GM19023 (cell line): ENCODE results near the gene PLA2G4F.

Source experiments
- ATAC-seq: cut with Tn5 transposase; IDR thresholded peaks from one replicate; pipeline ENCODE4 v1.9.1; 2021; ENCODE audit warnings: mild to moderate bottlenecking, moderate library complexity; ENCODE audit not compliant: unreplicated experiment

Gene PLA2G4F

DNA sequence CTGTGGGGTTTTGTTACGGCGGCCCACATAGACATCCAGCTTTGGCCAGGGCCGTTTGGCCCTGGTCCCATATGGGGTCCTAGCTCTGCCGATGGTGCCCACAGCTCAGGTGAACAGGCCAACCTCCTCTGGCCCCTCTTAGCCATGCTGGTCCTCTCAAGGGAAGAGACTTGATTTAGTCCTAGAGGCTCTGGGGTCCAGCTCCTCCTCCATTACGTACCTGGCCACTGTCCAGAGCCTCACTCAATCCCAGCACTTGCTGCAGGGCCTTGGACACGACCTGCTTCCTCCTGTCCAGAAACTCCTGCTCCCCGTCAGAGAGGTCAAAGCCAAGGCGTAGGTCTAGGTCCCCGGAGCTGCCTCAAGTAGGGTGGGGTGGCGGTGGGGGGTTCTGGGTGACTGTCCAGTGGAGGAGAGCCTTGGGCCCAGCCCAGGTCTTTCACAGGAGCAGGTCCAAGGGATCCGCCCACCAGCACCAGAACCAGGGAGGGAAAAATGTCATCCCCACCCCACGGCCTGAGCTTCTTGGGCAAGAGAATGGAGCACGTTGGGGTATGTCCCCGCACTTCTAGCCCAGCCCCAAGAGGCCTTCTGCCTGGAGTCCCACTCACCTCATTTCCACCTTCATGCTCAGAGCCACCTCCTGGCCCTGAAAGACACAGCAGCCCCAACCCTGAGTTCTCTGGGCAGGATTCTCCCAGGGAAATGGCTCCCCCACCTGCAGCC lies 6.8 kb downstream of the PLA2G4F start:
- no peak for ATAC-seq

DNA sequence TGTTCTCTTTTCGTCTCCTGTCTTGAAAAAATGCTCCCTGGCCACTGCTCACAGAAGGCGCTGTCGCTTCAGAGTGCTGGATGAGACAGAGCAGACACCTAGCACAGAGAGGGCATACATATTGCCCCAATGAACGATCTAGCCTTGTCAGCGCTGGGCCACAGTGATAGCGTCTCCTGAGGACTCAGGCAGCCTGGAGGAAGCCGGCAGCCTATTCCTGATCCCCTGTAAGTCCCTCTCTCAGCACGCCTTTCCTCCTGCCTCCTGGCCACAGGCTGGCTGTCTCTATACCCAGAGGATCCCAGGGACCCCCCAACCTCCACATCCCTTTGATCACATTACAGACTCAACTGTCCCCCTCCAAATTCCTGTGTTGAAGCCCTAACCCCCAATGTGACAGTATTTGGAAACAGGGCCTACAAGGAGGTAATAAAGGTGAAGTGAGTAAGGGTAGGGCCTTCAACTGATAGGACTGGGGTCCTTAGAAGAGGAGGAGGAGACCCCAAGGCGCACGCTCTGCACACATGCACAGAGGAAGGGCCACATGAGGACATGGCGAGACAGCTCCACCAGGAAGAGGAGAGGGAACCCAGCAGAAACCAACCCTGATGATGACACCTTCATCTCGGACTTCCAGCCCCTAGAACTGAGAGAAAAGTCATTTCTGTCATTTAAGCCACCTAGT lies 7.5 kb downstream of the PLA2G4F start:
- no peak for ATAC-seq

DNA sequence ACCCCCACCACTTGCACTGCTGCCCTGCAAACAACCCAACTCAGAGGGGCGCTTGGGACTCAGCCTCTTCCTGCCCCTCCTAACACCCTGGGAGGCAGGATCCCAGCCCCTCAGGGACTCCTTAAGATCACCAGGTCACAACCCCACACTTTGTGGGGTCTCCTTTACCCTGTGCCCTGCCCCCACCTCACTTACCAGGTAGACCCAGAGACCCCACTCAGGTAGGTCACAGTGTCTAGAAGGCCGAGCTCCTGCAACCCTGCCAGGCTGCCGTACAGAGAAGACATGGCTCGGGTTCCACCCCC lies 9.1 kb downstream of the PLA2G4F start:
- no peak for ATAC-seq

DNA sequence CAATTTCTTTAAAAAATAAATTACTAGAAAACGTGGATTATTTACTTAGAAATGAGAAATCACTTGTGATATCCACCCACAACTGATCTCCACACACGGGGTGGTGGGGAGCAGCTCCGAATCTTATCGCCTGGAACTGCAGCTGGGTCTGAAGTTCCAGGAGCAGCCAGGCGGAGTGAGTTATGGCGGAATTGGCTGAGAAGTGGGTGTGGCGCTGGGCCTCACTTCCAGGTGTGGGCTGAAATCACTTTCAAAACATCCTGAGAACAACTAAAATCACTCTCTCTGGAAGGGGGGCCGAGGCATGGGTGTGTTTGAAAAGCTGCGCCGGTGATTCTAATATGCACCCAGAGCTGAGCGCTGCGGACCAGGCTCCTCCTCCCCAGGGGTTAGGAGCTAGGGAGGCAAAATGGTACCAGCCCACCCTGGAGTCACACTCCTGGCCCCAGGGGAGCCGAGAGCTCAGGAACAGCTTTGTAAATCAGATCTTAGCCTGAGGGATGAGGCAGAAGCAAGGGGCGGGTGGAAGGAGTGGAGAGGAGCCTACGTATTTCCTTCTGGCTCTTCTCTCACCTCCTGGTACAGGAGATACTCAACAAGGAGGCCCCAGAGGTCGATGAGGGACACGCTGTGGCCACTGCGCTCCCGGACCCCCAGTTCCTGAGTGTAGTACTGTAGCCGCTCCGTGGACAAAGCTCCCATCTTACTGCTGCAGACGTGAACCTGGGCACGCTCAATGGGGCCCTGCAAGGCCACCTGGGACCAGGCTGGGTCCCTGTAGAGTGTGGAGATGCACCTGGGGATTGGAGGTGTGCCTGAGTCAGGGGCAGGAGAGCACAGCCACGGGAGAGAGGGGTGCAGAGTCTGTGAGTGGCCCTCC lies 9.6 kb downstream of the PLA2G4F start:
- ATAC-seq: no peak

DNA sequence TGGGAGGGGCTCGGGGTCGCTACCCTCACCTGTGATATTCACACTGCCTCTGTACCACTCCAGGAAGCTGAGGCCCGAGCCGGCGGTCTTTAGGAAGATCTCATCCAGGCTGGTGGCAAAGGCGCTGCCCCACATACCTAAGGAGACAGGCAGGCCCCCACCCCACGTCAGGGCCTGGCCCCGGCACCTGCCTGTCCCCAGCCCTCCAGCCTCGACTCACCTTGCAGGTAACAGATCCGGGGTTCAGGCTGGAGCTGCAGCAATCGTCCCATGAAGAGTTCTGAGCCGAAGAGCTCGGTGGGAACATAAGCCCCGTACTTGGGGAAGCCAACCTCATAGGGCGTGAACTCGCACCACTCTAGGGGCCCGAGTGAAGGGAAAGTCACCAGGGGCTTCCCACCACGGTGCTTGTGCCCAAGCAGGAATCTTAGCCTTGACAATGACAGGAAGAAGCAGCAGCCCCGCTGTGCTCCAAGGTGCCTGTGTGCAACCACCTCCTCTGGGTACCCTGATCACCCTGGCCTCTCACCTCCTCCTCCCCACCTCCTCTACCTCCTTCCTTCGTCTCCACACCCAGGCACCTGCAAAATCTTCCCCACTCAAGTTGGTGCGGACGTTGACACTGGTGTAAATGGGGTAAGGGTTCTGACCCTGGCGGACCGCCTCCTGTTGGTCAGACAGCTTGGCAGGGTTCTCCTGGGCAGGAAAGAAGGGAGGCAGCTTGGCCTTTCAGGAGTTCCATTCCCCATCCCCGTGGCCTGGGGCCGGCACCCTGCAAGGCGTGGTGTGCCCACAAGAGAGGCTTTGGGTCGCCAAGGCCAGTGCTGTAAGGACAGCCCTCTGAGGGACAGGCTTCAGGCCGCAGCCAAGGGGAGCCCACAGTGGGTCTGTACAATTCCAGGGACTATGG lies 10.6 kb downstream of the PLA2G4F start:
- no peak for ATAC-seq

DNA sequence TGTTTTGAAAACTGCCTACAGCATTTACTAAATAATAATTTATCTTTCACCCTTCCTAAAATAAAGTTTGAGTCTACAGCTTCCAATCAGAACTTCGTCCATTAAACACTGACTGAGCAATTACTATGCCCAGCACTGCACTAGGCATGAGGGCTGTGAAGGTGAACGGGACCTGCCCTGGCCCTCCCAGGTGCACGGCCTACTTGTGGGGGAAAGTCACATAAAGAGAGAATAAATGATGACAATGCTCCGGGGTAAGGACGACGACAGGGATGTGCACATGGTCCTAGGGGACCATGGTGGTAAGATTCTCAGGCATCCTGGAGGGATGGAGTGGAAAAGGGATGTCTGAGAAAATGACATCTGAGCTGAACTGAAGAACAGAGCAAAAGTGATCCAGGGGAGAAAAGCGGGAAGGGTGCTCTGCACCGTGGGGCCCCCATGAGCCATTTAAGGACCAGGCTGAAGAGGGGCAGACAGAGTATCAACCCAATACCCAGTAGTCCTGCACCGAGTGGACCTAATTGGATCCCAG lies 11.5 kb downstream of the PLA2G4F start:
- no peak for ATAC-seq

DNA sequence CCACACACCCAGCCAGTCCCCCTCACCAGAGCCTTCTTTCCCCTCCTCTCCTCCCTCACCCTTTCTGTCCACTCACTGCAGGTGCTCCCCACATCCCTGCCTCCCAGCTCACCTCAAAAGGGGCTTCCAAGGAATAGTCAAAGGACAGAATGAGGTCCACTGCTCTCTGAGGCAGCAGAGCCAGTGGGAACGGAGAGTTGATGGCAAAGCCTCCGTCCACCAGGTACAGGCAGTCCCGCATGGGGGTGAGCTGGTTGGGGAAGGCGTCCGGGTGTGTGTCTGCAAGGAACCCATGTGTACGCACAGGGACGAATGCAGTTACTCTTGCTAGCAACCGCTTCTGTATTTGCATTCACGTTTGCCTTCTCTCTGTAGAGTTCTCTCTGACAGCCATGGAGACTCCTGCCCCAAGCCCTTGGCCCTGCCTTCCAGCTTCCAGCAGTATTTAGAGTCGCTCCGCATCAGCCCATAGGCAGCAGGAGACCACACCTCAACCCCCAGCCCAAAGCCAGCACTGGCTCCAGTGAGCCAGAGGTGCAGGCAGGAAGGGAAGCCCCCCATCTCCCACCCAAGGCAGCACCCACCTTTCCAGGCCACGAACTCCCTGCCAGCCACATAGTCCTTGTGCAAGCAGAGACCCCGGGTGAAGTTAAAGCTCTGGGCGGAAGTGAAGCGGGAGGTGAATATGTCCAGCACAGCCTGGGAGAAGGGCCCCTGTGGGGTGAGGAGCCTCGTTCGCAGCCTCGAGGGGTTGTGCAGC lies 12.4 kb downstream of the PLA2G4F start:
- ATAC-seq: no peak

DNA sequence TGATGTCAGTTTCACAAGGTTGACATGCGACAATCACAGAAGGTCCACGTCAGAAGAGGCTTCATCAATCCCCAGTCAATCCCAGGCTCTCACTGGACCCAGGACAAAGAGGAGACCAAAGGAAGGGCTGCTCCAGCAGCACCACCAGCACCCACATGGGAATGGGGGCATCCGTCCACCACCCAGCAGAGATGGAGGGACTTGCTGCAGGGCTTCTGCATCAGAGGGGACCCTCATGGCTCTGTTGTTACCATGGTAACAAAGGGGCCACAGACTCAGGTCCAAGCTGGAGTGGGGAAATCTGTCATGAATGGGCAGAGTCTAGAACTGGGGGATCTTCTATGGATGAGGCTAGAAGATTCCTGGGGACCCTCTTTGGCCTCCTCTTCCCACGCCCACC lies 13.1 kb downstream of the PLA2G4F start:
- ATAC-seq: no peak

DNA sequence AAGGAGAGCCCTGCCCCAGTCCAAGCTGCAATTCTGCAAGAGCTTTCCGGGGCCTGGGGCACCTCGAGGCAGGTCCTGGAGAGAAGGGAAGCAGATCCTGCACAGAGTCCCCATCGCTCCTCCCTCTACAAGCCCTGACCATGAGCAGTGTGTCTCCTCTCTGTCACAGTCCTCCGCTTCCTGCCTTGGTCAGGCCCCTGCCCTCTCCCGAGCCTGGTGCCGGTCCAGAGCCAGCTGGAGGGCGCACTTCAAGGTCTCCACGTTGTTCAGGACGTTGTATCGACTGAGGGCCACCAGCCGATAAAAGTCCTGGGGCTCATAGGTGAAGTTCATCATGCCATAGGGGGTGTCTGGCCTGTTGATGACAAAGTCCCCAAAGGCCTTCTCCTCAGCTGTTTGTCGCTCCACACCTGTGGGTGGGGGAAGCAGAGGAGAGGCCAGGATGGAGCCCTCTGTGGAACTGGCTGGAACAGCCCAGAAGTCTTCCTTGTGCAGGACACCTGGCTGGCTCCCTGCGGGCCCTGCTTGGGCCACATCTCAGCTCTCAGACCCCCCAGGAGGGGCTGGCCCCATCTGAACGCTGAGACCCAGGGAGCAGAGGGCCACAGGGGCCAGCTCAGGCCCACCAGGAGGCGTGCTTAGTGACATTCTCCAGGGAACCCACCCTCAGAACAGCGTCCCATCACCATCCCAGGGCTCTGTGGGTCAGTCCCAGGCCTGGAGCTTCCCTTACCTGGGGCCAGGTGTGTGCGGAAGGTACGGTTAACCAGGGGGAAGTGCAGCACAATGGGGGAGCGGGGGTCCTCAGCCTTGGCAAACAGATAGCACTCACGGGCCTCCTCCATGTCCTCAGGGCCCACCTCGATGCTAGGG lies 14.4 kb downstream of the PLA2G4F start:
- no peak for ATAC-seq

DNA sequence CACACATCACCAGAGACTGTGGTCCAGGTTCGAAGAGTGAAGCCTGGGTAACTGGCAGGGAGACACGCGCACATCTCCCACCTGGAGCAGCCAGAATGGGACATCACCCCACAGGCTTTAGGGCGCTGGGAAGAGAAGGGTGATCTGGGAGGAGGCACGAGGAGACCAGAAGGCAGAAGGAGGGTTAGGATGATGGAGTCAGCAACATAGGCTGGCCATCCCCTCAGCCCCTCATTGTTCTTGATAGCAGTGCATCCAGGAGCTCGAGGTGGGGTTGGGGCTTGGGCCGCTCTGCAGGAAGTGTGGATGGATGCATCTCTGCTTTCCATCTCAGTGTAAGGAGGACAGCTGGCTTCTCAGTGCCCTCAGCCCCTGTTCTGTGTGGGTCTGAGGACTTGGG lies 15.2 kb downstream of the PLA2G4F start:
- no peak for ATAC-seq

DNA sequence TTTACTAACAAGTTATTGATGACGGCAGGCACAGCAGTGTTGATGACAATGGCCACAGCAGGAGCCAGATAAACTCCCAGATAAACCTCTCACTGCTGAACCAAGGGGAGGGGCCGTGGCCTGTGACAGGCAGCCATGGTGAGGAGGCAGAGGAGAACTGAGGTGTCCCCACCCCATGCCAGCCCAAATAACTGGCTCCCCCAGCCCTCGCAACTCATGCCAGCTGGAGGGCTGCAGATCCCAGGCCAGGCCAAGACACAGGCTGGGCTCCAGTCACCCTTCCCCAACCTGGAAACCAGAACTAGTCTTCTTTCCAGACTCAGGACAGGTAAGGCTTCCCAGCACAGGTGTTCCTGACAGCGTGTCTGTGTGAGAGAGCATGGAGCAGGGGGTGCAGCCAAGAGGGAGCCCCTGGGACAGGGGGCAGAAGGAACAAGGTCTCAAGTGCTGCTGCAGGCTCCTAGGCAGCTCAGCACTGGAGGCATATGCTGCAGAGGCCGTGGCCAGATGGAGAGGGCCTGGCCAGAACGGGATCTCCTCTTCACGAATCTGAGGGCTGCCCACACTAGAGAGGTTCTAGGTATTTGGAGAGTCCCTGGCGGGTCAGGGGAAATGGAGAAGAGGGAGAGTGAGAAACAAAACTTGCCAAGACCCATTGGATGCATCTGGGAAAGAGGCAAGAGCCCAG lies 15.9 kb downstream of the PLA2G4F start:
- no peak for ATAC-seq

DNA sequence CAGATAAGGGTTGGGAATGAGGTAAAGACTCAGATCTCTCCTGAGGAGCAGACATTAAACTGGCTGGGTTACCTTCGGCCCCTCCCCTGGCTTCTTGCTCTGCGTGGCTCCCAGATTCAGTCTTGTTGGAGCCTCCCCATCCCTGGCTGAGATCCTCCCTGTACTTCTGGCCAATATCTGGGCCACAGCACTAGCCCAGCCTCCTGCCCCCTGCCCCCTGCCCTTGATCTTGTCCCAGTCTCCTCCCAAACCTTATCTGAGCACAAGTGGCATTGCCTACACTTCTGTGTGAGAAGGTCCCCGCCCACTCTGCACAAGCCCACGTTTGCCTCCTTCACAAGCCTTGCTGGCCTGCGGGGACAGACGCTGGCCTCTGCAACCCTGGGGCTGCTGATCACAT lies 16.8 kb downstream of the PLA2G4F start:
- no peak for ATAC-seq

DNA sequence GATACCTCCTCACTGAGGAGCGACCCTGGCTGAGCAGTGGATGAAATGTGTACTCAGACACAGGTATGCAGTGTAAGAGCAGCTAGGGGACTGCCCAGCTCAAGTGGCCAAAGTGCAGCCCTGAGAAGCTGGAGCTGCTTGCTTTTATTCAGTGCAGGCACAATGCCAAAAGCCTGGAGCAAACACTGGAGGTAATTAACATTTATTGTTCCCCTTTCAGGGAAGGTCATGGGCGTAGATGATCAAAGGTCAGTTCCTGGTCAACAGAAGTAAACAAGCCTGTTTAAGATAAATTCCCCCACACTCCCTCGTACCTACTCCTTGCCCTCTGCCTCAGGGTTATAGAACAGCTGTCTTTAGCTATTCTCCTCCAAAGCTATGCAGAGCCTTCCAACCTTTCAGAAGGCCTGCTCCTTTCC lies 17.5 kb downstream of the PLA2G4F start:
- ATAC-seq: no peak

DNA sequence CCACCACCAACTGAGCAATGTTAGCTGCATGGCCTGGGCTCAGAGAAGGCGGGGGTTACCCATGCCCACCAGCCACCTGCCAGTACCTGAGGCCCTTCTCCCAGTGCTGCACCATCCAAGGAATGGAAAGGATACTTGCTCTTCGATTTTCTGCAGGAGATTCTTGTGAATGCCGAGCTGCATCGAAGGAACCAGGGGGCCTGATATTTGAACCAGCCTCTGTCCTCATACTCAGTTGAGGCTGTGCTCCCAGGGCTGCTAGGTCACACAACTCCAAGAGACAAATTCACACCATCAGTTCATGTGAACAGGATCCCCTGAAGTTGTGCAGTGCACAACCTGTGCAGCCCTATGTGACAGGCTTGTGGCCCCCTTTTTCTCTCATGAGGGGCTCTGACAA lies 18.0 kb downstream of the PLA2G4F start:
- ATAC-seq: no peak

DNA sequence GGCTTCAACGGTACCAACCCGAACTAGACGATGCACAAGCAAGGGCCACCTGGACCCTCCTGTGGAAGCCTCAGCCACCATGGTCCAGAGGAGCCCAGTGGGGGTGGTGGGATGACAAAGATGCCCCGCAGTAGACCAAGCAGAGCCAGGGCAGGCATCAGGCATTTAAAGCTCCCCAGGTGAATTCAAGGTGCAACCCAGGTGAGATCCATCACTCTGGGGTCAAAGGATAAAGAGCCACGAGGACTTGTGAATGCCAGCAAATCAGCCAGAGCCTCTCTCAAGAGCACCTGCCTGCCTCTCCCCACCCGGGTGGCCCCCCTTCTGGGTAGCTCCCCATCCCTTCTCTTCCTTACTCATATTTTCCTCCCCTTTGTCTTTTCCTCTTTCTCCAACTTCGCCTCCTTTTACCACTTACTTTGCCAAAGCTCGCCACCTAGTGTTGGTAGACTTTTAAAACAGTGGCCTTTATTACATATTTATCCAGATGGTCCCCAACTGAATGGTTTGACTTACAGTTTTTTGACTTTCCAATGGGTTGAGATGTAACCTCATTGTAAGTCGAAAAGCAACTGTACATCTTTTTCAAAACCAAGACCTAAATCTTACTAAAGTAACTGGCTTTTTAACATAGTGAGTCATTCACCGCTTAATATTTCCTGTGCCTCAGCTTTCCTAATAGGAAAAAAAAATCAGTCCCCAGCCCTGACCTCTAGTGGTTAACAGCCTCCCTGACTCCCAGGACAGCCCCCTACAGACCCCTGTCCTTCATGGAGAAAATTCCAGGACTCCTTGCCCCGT lies 18.8 kb downstream of the PLA2G4F start:
- no peak for ATAC-seq

DNA sequence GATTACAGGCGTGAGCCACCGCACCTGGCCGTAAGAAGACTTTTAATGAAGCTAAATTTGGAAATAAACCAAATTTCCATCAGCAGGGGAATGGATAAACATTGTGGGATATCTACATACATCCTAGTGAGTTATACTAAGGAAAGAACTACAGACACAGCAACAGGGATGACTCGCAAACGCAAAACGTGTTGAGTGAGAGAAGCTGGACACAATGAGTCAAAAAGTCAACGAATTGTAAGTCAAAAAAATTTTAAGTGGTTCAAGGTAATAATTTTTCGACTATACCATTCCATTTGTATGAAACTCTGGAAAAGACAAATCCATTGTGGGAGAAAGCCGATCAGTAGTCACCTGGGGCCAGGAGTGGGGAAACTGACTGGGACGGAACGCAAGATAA lies 19.9 kb downstream of the PLA2G4F start:
- ATAC-seq: no peak

DNA sequence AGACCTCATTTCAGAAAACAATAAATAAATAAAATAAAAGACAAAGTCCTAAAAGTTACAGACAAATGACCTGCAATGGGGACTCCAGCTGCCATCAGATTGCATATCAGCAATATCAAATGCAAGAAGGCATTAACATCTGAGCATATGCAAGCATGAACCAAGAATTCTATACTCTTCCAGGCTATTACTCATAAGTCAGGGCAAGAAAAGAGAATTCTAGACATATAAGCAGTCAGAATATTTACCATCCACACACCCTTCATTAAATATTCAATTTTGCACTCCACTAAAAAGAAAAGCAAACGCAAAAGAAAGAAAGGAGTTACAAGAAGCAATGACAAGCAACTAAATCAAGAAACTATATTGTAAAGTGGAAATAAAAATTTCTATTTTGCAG lies 21.1 kb downstream of the PLA2G4F start:
- ATAC-seq: no peak
